ENCODE measurements around the gene FDXR.
A peak's percentile ranks its signal among the peaks of the same experiment; 100 is the strongest.

FDXR gene

GRCh38 chr17:74901353-74902135 lies 28.8 kb upstream of the FDXR start:
- H3K27ac ChIP-seq, result no peak overlapping the region
- no peak overlapping the region for H3K4me3 ChIP-seq

GRCh38 chr17:74900208-74900607 lies 27.4 kb upstream of the FDXR start:
- Histone ChIP-seq H3K4me3 (no peak overlapping the region), H3K27ac (peak overlapping the region in 1 of 21 experiments; percentile 21)

GRCh38 chr17:74898376-74898946 lies 25.7 kb upstream of the FDXR start:
- Histone ChIP-seq H3K27ac (no peak overlapping the region), H3K4me3 (no peak overlapping the region)

GRCh38 chr17:74893936-74894671 lies 21.3 kb upstream of the FDXR start:
- Histone ChIP-seq H3K27ac (no peak overlapping the region), H3K4me3 (peak overlapping the region in 5 of 7 experiments; percentile 21 to 43 (median 32))

GRCh38 chr17:74892974-74893911 lies 20.4 kb upstream of the FDXR start, which contains the start of gene FADS6:
Gene FADS6 (minus strand): TSS chr17:74893633. CDS start chr17:74893595, 38 bp downstream.
- Histone ChIP-seq H3K4me3 (peak within 1 kb of the TSS in 5 of 7 experiments; percentile 21 to 43 (median 32)), H3K27ac (no peak within 1 kb of the TSS)

- H3K27ac ChIP-seq, result no peak overlapping the region
- H3K4me3 ChIP-seq, result peak overlapping the region in 2 of 7 experiments; percentile 21 to 43
These were observed 19.4 kb upstream of the FDXR start for GRCh38 chr17:74892013-74892841.

GRCh38 chr17:74890554-74890953 lies 17.8 kb upstream of the FDXR start:
- Histone ChIP-seq H3K27ac (no peak overlapping the region), H3K4me3 (no peak overlapping the region)

- Histone ChIP-seq H3K4me3 (no peak overlapping the region), H3K27ac (no peak overlapping the region)
These were observed 15.7 kb upstream of the FDXR start for GRCh38 chr17:74888469-74888868.

GRCh38 chr17:74883241-74883745 lies 10.5 kb upstream of the FDXR start:
- Histone ChIP-seq H3K27ac (no peak overlapping the region), H3K4me3 (no peak overlapping the region)

GRCh38 chr17:74882517-74883240 lies 9.9 kb upstream of the FDXR start:
- Histone ChIP-seq H3K27ac (no peak overlapping the region), H3K4me3 (no peak overlapping the region)

- no peak overlapping the region for H3K4me3 ChIP-seq
- no peak overlapping the region for H3K27ac ChIP-seq
These were observed 8.3 kb upstream of the FDXR start for GRCh38 chr17:74881073-74881472.

GRCh38 chr17:74879308-74879707 lies 6.5 kb upstream of the FDXR start:
- no peak overlapping the region for H3K27ac ChIP-seq
- no peak overlapping the region for H3K4me3 ChIP-seq

GRCh38 chr17:74878658-74879057 lies 5.9 kb upstream of the FDXR start:
- H3K27ac ChIP-seq, result no peak overlapping the region

GRCh38 chr17:74877592-74878548 lies 5.1 kb upstream of the FDXR start:
- H3K4me3 ChIP-seq, result no peak overlapping the region
- peak overlapping the region in 1 of 21 experiments; percentile 23 for H3K27ac ChIP-seq

More at GRCh38 chr17:74878658-74879057, 5.9 kb upstream of the FDXR start:
- no peak overlapping the region for H3K4me3 ChIP-seq

- Histone ChIP-seq H3K4me3 (no peak overlapping the region), H3K27ac (no peak overlapping the region)
These were observed 3.3 kb upstream of the FDXR start for GRCh38 chr17:74875977-74876593.

Data from skin epidermis (tissue), 12 donors.